H1 (cell line): ENCODE results near the gene COLEC12. TPM values are rescaled to one million over a fixed set of nuclear protein-coding genes. Genes with fewer than 3 reads are reported as not detected.

ENCODE experiments used
- CTCF ChIA-PET: fragments of 300-600 bp; sonication (Branson Sonifier 250); formaldehyde crosslinking; loops from one replicate; lab custom pipeline; 2021; ENCODE audit not compliant: partially characterized antibody; lab: Charles Lee
- POLR2A ChIA-PET: fragments of 300-600 bp; sonication (Branson Sonifier 250); formaldehyde crosslinking; loops from one replicate; lab custom pipeline; 2021; ENCODE audit warnings: inconsistent platforms; ENCODE audit not compliant: partially characterized antibody; lab: Charles Lee
- DNase-seq, 2 experiments: peaks; one replicate each; pipeline versions ENCODE4 v3.0.0 to v3.0.0-alpha.2; 2010 to 2022; ENCODE audit warnings: low spot score in 2 of 2, low read depth in 1 of 2, mixed read lengths in 1 of 2
- FAIRE-seq: peaks from 2 replicates; lab custom pipeline; 2011; peaks lifted over from hg19 to GRCh38; lab: Jason Lieb, UNC
- H2AFZ ChIP-seq: 2 replicates; pipeline ENCODE4 v1.8.1; 2012; ENCODE audit warnings: low read length, inconsistent platforms
- H2AK5ac ChIP-seq: 2 replicates; pipeline ENCODE4 v1.6.1; 2013; ENCODE audit warnings: low read depth, low read length
- H2BK120ac ChIP-seq: replicated peaks from 2 replicates; pipeline ENCODE3; 2013; ENCODE audit warnings: low read depth, low read length, inconsistent platforms
- H2BK12ac ChIP-seq: 2 replicates; pipeline ENCODE4 v1.6.1; 2013; ENCODE audit warnings: low read depth, low read length
- H2BK15ac ChIP-seq: 2 replicates; pipeline ENCODE4 v1.6.1; 2013; ENCODE audit warnings: low read length
- H2BK20ac ChIP-seq: 2 replicates; pipeline ENCODE4 v1.6.1; 2013; ENCODE audit warnings: low read length
- H2BK5ac ChIP-seq: 2 replicates; pipeline ENCODE4 v1.6.1; 2013; ENCODE audit warnings: low read depth, low read length
- H3K14ac ChIP-seq: 2 replicates; pipeline ENCODE4 v1.6.1; 2013; ENCODE audit warnings: inconsistent platforms; ENCODE audit not compliant: insufficient read length
- H3K18ac ChIP-seq: 2 replicates; pipeline ENCODE4 v1.6.1; 2013; ENCODE audit warnings: low read length; ENCODE audit errors: extremely low read depth
- H3K23ac ChIP-seq: 2 replicates; pipeline ENCODE4 v1.6.1; 2013; ENCODE audit warnings: inconsistent platforms; ENCODE audit not compliant: insufficient read length
- H3K23me2 ChIP-seq: 2 replicates; pipeline ENCODE4 v1.6.1; 2013; ENCODE audit warnings: low read depth, low read length
- H3K27ac ChIP-seq: 2 replicates; pipeline ENCODE4 v1.6.1; 2011; ENCODE audit warnings: low read depth, low read length, inconsistent platforms
- H3K27me3 ChIP-seq, 4 experiments: replicated peaks in 1 of 4; 1 replicate in 1 of 4; 2 replicates in 3 of 4; pipeline versions ENCODE4 v1.6.1 to v1.8.1; 2011 to 2013; ENCODE audit warnings: low read length in 3 of 4, mild to moderate bottlenecking in 3 of 4, inconsistent platforms in 2 of 4, mixed read lengths in 2 of 4, moderate library complexity in 1 of 4; ENCODE audit not compliant: control insufficient read depth in 3 of 4, insufficient read depth in 3 of 4; ENCODE audit errors: extremely low read depth in 1 of 4
- H3K36me3 ChIP-seq, 4 experiments: 2 replicates each; pipeline versions ENCODE4 v1.6.1 to v1.8.1; 2011 to 2013; ENCODE audit warnings: mild to moderate bottlenecking in 4 of 4, low read length in 3 of 4, moderate library complexity in 2 of 4, control low read depth in 1 of 4, inconsistent platforms in 1 of 4; ENCODE audit not compliant: insufficient read depth in 4 of 4, control insufficient read depth in 2 of 4
- H3K4ac ChIP-seq: replicated peaks from 2 replicates; pipeline ENCODE3; 2013; ENCODE audit warnings: low read length, low read depth, mixed read lengths, inconsistent platforms; ENCODE audit not compliant: insufficient read length
- H3K4me1 ChIP-seq, 4 experiments: replicated peaks in 1 of 4; 1 replicate in 1 of 4; 2 replicates in 3 of 4; pipeline versions ENCODE4 v1.6.1 to v1.8.1; 2011 to 2013; ENCODE audit warnings: low read length in 3 of 4, inconsistent platforms in 2 of 4, mixed read lengths in 1 of 4; ENCODE audit not compliant: insufficient read depth in 4 of 4, control insufficient read depth in 3 of 4
- H3K4me2 ChIP-seq, 2 experiments: 2 replicates each; pipeline versions ENCODE4 v1.6.1 to v1.8.1; 2011 to 2013; ENCODE audit warnings: low read depth in 2 of 2, low read length in 2 of 2, control low read depth in 1 of 2, inconsistent platforms in 1 of 2, mild to moderate bottlenecking in 1 of 2; ENCODE audit not compliant: insufficient read depth in 1 of 2
- H3K4me3 ChIP-seq, 4 experiments: fragments of 200-600, 300-600 bp in 1 of 4; sonication (generic), shearing (Covaris generic), sonication (Bioruptor Twin) in 1 of 4; 2 replicates each; pipeline versions ENCODE4 v1.5.1 to v1.8.1; 2011 to 2016; ENCODE audit warnings: low read length in 4 of 4, low read depth in 3 of 4, control low read depth in 2 of 4, inconsistent platforms in 2 of 4, mild to moderate bottlenecking in 2 of 4, mixed read lengths in 1 of 4, moderate library complexity in 1 of 4; ENCODE audit not compliant: insufficient read depth in 2 of 4; ENCODE audit errors: extremely low read depth in 1 of 4
- H3K56ac ChIP-seq: replicated peaks from 2 replicates; pipeline ENCODE3; 2013; ENCODE audit warnings: low read depth, mild to moderate bottlenecking, mixed read lengths, low read length, inconsistent platforms; ENCODE audit not compliant: insufficient read length
- H3K79me1 ChIP-seq: 2 replicates; pipeline ENCODE4 v1.6.1; 2013; ENCODE audit warnings: low read depth, low read length, control low read depth
- H3K79me2 ChIP-seq, 2 experiments: 2 replicates each; pipeline versions ENCODE4 v1.6.1 to v1.8.1; 2012 to 2013; ENCODE audit warnings: low read length in 2 of 2, mild to moderate bottlenecking in 2 of 2, inconsistent platforms in 1 of 2; ENCODE audit not compliant: insufficient read depth in 2 of 2, control insufficient read depth in 1 of 2
- H3K9ac ChIP-seq, 4 experiments: replicated peaks in 1 of 4; 1 replicate in 1 of 4; 2 replicates in 3 of 4; pipeline versions ENCODE4 v1.6.1 to v1.8.1; 2011 to 2013; ENCODE audit warnings: low read depth in 3 of 4, low read length in 3 of 4, control low read depth in 2 of 4, mild to moderate bottlenecking in 2 of 4, moderate library complexity in 2 of 4, inconsistent platforms in 1 of 4; ENCODE audit errors: extremely low read depth in 1 of 4
- H3K9me3 ChIP-seq, 2 experiments: 2 replicates each; pipeline versions ENCODE4 v1.6.1 to v1.8.1; 2012 to 2013; ENCODE audit warnings: mild to moderate bottlenecking in 2 of 2, moderate library complexity in 2 of 2, control low read depth in 1 of 2, inconsistent platforms in 1 of 2, low read depth in 1 of 2, low read length in 1 of 2, mixed read lengths in 1 of 2; ENCODE audit not compliant: insufficient read depth in 2 of 2
- H4K20me1 ChIP-seq, 2 experiments: replicated peaks in 1 of 2; 2 replicates each; pipeline versions ENCODE3 to v1.8.1; 2011 to 2013; ENCODE audit warnings: inconsistent platforms in 2 of 2, low read length in 2 of 2, mild to moderate bottlenecking in 1 of 2; ENCODE audit not compliant: insufficient read depth in 2 of 2, control insufficient read depth in 1 of 2
- H4K5ac ChIP-seq: 2 replicates; pipeline ENCODE4 v1.6.1; 2013; ENCODE audit warnings: low read length, low read depth, mixed read lengths, inconsistent platforms; ENCODE audit not compliant: insufficient read length
- H4K8ac ChIP-seq: 2 replicates; pipeline ENCODE4 v1.8.0; 2013; ENCODE audit warnings: mild to moderate bottlenecking, moderate library complexity, low read length, inconsistent platforms; ENCODE audit not compliant: insufficient read depth; ENCODE audit errors: extremely low read depth
- H4K91ac ChIP-seq: replicated peaks from 2 replicates; pipeline ENCODE3; 2013; ENCODE audit warnings: low read length, mixed read lengths, inconsistent platforms; ENCODE audit not compliant: insufficient read length
- CEBPB ChIP-seq: IDR thresholded peaks from 2 replicates; pipeline ENCODE4 v1.6.1; 2012; ENCODE audit warnings: low read depth, low read length
- CHD1 ChIP-seq: IDR thresholded peaks from 2 replicates; pipeline ENCODE4 v1.6.1; 2012; ENCODE audit warnings: low read depth, low read length, improper control_type of control experiment
- CHD2 ChIP-seq: IDR thresholded peaks from 2 replicates; pipeline ENCODE4 v1.6.1; 2012; ENCODE audit warnings: low read length, improper control_type of control experiment
- EGR1 ChIP-seq: IDR thresholded peaks from 2 replicates; pipeline ENCODE4 v1.6.1; 2011; ENCODE audit warnings: low read depth, low read length, borderline replicate concordance
- EZH2 ChIP-seq: fragments of 200-600 bp; sonication (generic); IDR thresholded peaks from 2 replicates; pipeline ENCODE4 v1.7.1; 2012; ENCODE audit warnings: low read depth, mild to moderate bottlenecking, moderate library complexity, low read length, inconsistent platforms; ENCODE audit not compliant: severe bottlenecking
- JUN ChIP-seq: IDR thresholded peaks from 2 replicates; pipeline ENCODE4 v1.6.1; 2011; ENCODE audit warnings: low read depth, mild to moderate bottlenecking, improper control_type of control experiment, low read length
- POU5F1 ChIP-seq: IDR thresholded peaks from 2 replicates; pipeline ENCODE4 v1.6.1; 2011; ENCODE audit warnings: low read depth, mild to moderate bottlenecking, low read length, moderate library complexity
- SAP30 ChIP-seq: fragments of 300-600 bp; sonication (generic); IDR thresholded peaks from 2 replicates; pipeline ENCODE4 v1.7.1; 2012; ENCODE audit warnings: low read length, moderate library complexity, mild to moderate bottlenecking, inconsistent platforms; ENCODE audit not compliant: insufficient read depth, insufficient replicate concordance
- SIN3A ChIP-seq, 2 experiments: IDR thresholded peaks in 1 of 2; conservative IDR thresholded peaks in 1 of 2; 2 replicates each; pipeline ENCODE4 v1.6.1; 2011 to 2012; ENCODE audit warnings: low read length in 2 of 2, improper control_type of control experiment in 1 of 2, low read depth in 1 of 2, mild to moderate bottlenecking in 1 of 2
- SP1 ChIP-seq: IDR thresholded peaks from 2 replicates; pipeline ENCODE4 v1.6.1; 2011; ENCODE audit warnings: low read depth, low read length
- TCF12 ChIP-seq: IDR thresholded peaks from 2 replicates; pipeline ENCODE4 v1.6.1; 2011; ENCODE audit warnings: low read depth, mild to moderate bottlenecking, low read length
- WGBS, 2 experiments: shearing (Covaris generic) in 1 of 2; methylation state at CpG; one replicate each; pipeline versions ENCODE4 v1.1.6 to v1.1.7; 2013 to 2015; ENCODE audit warnings: low lambda C conversion rate in 2 of 2, mixed read lengths in 2 of 2, inconsistent platforms in 1 of 2, low coverage in 1 of 2, missing lambda C conversion rate in 1 of 2; ENCODE audit not compliant: insufficient replicate concordance in 2 of 2, insufficient coverage in 1 of 2, insufficient read length in 1 of 2; ENCODE audit errors: extremely low coverage in 1 of 2, missing lambda C conversion rate in 1 of 2; 5-methylcytosine and 5-hydroxymethylcytosine counted together
- polyA plus RNA-seq, 7 experiments: library from polyadenylated mRNA; depleted of rRNA in 3 of 7; stranded (reverse) in 5 of 7; unstranded in 2 of 7; fragments of >200 nt in 5 of 7; fragments of 200-250 nt in 2 of 7; gene quantifications; 1 replicate in 5 of 7; 2 replicates in 1 of 7; 4 replicates in 1 of 7; pipeline versions ENCODE4 v1.2.1 to v1.2.3, GENCODE V29; 2011 to 2013; ENCODE audit warnings: missing spikeins in 2 of 7, mixed read lengths in 2 of 7
- total RNA-seq: library from RNA; stranded (reverse); fragmentation: NEBNext Ultra II Directional; extraction: Animal tissue kit (Norgen Biotek cat#: 25700); gene quantifications from 2 replicates; pipeline ENCODE4 v1.2.1, GENCODE V29; 2021
- TF ChIP-seq, protein P1 (sequence below), 3 experiments: IDR thresholded peaks; 1 replicate in 2 of 3; 2 replicates in 1 of 3; pipeline versions ENCODE4 v1.5.1 to v1.6.1; 2011; ENCODE audit warnings: low read length in 3 of 3, mild to moderate bottlenecking in 3 of 3, inconsistent platforms in 2 of 3, low read depth in 1 of 3, moderate library complexity in 1 of 3; ENCODE audit not compliant: insufficient read depth in 1 of 3; ENCODE audit errors: control extremely low read depth in 1 of 3

COLEC12 gene
- total and polyA plus RNA-seq, 2 of the 8 experiments (the other 6 are each of a cell fraction or from before 2014, with no cell fraction given): 0.44 to 2.3 TPM

DNA sequence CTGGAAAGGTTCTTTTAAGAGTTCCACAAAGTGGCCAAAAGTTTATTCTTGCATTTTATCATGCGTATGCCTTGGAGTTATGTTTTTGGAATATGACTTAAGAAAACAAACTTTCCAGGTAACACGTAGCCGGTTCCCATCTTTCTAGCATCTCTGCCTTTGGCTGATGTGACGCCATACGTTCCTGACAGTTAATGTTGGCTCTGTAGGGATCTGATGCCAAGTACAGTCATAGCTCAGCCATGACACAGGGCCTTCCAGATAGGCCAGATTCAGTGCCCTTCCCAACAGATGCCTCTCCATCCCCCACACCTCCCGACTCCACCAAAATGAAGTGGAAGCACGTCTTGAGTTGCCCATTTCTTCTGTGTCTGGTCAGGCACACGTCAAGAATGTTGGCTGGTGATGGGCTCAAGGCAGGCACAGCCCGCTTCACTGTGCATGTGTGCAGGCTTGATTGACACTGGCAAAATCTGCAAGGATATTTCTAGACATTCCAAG, 181.7 kb downstream of the COLEC12 start:
- Histone ChIP-seq H3K14ac (no peak overlapping the region), H3K9ac (no peak overlapping the region)
- TF ChIP-seq EGR1: no peak
- no peak for TF ChIP-seq SP1
- TF ChIP-seq SAP30: no peak
- TF ChIP-seq, protein P1, sequence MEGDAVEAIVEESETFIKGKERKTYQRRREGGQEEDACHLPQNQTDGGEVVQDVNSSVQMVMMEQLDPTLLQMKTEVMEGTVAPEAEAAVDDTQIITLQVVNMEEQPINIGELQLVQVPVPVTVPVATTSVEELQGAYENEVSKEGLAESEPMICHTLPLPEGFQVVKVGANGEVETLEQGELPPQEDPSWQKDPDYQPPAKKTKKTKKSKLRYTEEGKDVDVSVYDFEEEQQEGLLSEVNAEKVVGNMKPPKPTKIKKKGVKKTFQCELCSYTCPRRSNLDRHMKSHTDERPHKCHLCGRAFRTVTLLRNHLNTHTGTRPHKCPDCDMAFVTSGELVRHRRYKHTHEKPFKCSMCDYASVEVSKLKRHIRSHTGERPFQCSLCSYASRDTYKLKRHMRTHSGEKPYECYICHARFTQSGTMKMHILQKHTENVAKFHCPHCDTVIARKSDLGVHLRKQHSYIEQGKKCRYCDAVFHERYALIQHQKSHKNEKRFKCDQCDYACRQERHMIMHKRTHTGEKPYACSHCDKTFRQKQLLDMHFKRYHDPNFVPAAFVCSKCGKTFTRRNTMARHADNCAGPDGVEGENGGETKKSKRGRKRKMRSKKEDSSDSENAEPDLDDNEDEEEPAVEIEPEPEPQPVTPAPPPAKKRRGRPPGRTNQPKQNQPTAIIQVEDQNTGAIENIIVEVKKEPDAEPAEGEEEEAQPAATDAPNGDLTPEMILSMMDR (IDR thresholded peaks at IDR 0.05; ENCODE audit: control extremely low read depth in 1 of 3, insufficient read depth in 1 of 3, low read depth in 1 of 3, low read length in 3 of 3): no peak
- TF ChIP-seq TCF12: no peak
- TF ChIP-seq EZH2: no peak
- no peak for TF ChIP-seq JUN
- TF ChIP-seq CHD2: no peak
- TF ChIP-seq POU5F1: no peak
- TF ChIP-seq CHD1: no peak
- no peak for TF ChIP-seq SIN3A (conservative IDR thresholded peaks at IDR 0.05 in 1 of 2, IDR thresholded peaks at IDR 0.05 in 1 of 2; ENCODE audit: low read depth in 1 of 2, low read length in 2 of 2)
- no peak for TF ChIP-seq CEBPB

More for the DNA sequence above, 181.7 kb downstream of the COLEC12 start:
- H3K4ac ChIP-seq: no peak overlapping the region
- no peaks in the 10 kb centered on the region for H3K79me1 ChIP-seq
- no peak overlapping the region for H3K23ac ChIP-seq
- no peak for FAIRE-seq
- no peak overlapping the region for H4K91ac ChIP-seq
- no peak overlapping the region for H2AFZ ChIP-seq
- no peaks in the 10 kb centered on the region for H3K79me2 ChIP-seq
- no peak overlapping the region for H3K4me2 ChIP-seq
- ChIA-PET POLR2A (no interaction called here), CTCF (no interaction called here)
- H4K8ac ChIP-seq: no peak overlapping the region
- H3K23me2 ChIP-seq: peaks cover 1% of the 10 kb centered on the region; the same call in 1 of the 2 replicates
- no peaks in the 10 kb centered on the region for H3K36me3 ChIP-seq
- no peak overlapping the region for H2BK5ac ChIP-seq
- H4K20me1 ChIP-seq: no peaks in the 10 kb centered on the region
- no peak overlapping the region for H2BK12ac ChIP-seq
- H2AK5ac ChIP-seq: no peak overlapping the region
- no peaks in the 10 kb centered on the region for H3K9me3 ChIP-seq
- 87% methylated on average over 9 of the region's 9 CpGs; no CpG with 5 or more reads in 1 of the 2 experiments for WGBS, 2 experiments
- H3K4me1 ChIP-seq: no peaks in the 10 kb centered on the region
- H2BK120ac ChIP-seq: no peak overlapping the region
- H3K27ac ChIP-seq: no peak overlapping the region
- no peaks in the 10 kb centered on the region for H3K27me3 ChIP-seq
- no peak overlapping the region for H2BK20ac ChIP-seq
- no peak overlapping the region for H4K5ac ChIP-seq
- no peak overlapping the region for H3K18ac ChIP-seq
- H3K56ac ChIP-seq: no peak overlapping the region
- DNase-seq: no peak
- no peak overlapping the region for H2BK15ac ChIP-seq
- no peak overlapping the region for H3K4me3 ChIP-seq
